Non-pigmented ciliary epithelial cell (primary cell): ENCODE measurements around the gene SPATS2.

Experiments
- DNase-seq: peaks from one replicate; pipeline ENCODE4 v3.0.0-alpha.2; 2010; ENCODE audit warnings: low read depth

Gene SPATS2

GRCh38 chr12:49541911-49542505 is 174.7 kb downstream of the SPATS2 start:
- no peak for DNase-seq

GRCh38 chr12:49542592-49543160 is 175.4 kb downstream of the SPATS2 start:
- no peak for DNase-seq

DNA sequence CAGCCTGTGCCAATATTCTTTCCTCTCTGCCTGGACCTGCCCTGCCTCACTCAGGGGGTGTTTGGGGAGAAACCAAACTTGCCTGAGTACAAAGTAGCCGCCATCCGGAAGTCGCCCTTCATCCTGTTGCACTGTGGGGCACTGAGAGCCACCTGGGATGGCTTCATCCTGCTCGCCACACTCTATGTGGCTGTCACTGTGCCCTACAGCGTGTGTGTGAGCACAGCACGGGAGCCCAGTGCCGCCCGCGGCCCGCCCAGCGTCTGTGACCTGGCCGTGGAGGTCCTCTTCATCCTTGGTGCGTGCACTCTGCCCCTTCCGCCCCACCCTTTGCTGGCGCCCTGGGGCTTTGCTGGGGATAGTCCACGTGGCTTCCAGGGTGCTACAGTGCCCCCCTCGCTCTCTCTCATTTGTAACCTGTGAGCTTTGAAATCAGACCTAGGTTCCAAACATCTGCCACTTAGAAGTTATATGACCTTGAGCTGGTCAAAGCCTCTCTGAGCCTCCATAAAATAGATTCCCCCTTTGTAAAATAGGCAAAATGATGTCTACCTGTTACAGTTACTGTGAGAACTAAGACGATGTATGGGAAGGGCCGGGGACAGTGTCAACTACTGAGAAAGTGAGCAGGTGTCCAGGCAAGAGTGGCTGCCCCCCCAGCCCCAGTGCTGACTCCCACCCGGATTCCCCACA is 176.1 kb downstream of the SPATS2 start:
- DNase-seq, result no peak

DNA sequence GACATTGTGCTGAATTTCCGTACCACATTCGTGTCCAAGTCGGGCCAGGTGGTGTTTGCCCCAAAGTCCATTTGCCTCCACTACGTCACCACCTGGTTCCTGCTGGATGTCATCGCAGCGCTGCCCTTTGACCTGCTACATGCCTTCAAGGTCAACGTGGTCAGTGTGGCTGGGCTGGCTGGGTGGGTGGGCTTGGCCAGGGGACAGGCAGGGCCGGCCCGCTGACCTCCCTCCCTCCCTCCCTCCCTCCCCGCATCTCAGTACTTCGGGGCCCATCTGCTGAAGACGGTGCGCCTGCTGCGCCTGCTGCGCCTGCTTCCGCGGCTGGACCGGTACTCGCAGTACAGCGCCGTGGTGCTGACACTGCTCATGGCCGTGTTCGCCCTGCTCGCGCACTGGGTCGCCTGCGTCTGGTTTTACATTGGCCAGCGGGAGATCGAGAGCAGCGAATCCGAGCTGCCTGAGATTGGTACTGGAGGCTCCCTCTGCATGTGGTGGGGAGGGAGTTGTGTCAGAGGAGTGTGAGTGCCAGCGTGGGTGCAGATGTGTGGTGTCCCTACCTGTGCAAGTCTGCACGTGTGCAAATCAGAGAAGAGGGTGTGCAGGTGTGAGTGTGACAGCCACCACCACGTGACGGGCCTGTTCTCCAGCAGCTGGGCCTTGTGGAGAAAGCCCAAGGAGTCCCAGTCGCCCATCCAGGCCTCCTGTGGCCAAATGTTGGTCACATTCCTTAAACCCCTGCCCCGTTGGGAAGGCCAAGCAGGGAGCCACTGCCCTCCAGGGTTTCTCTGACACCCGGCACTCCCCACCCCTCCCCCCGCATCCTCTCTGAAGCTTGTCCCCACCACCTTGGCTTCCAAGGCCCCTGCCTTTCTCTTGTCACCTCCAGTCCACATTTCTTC is 176.9 kb downstream of the SPATS2 start:
- DNase-seq, result no peak

DNA sequence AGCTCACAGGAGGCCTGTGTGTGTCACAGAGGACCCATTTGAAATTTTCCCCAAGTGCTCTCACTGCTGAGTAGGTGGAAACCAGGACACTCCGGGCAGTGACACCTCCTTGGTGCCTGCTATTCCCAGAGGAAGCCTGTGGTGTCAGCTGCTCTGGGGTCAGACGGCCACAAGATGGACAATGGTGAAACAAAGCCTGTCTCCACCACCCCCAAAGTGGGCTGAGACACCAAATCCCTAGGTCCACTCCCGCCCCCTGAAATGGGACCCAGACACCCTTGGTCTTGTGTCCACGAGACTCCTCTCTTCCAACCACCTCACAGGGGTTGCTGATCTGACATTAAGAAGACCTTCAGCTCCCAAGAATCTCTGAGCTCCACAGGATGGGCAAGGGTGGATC is 178.6 kb downstream of the SPATS2 start:
- no peak for DNase-seq

- no peak for DNase-seq
Measured at GRCh38 chr12:49546481-49546880, 179.2 kb downstream of the SPATS2 start.

DNA sequence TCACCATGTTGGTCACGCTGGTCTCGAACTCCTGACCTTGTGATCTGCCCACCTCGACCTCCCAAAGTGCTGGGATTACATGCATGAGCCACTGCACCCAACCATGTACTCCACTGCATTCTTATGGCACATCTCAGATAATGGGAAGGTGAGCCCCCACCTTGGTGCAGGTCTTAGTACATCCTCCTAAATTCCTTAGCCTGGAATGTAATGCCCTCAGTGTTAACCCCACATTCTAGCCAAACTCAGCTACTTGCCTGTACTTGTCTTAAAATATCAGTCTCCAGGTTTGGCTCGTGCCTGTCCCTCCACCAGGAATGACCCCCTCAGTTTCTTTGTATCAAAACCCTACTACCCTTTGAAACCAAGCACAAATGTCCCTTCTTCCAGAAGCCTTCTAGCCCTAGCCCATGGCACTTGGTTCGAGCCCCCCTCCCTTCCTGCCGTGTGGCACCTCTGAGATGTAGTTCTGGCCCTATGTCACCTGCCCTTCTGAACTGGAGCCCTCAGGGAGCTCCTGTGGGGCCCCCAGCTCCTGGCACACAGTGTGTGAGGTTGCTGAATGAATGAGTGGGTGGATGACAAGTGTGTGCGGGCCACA is 179.9 kb downstream of the SPATS2 start:
- DNase-seq, result no peak

GRCh38 chr12:49548481-49548821 is 181.2 kb downstream of the SPATS2 start:
- no peak for DNase-seq

DNA sequence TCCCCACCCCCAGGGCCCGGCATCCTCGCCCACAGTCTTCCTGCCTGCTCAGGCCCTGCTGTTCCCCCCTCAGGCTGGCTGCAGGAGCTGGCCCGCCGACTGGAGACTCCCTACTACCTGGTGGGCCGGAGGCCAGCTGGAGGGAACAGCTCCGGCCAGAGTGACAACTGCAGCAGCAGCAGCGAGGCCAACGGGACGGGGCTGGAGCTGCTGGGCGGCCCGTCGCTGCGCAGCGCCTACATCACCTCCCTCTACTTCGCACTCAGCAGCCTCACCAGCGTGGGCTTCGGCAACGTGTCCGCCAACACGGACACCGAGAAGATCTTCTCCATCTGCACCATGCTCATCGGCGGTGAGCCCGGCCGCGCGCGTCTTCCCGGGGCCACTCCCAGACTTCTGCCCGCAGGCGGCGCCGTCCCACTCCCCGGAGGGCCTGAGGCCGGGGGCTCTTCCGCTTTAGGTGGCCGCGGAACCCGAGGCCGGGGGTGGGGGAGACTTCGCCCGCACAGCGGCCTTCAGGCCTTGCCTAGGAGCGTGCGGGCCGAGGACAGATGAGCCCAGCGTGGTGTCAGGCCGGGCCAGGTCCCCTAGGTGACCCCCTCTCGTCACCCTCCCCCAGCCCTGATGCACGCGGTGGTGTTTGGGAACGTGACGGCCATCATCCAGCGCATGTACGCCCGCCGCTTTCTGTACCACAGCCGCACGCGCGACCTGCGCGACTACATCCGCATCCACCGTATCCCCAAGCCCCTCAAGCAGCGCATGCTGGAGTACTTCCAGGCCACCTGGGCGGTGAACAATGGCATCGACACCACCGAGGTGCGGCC is 181.8 kb downstream of the SPATS2 start:
- DNase-seq, result no peak

- no peak for DNase-seq
Measured at GRCh38 chr12:49549735-49550692, 182.8 kb downstream of the SPATS2 start.

GRCh38 chr12:49550693-49551252 is 183.5 kb downstream of the SPATS2 start:
- DNase-seq, result no peak

DNA sequence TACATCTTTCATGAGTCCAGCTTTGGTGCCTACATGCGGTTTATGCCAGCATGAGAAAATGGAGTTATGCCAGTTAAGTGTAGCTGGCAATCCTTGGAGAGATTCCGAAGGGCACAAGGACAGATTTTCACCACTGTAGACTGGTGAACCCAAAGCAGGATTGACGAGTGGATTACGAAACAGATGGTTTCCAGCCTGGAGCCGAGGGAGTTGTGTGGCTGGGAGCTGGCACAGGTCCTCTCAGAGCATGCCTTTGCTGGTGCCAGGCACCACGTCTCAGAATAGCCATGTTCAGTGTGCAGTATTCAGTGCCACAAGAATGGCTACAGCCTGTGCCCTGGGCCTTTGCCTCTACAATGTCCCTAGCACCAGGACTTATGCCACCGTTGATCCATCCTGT is 184.8 kb downstream of the SPATS2 start:
- no peak for DNase-seq

DNA sequence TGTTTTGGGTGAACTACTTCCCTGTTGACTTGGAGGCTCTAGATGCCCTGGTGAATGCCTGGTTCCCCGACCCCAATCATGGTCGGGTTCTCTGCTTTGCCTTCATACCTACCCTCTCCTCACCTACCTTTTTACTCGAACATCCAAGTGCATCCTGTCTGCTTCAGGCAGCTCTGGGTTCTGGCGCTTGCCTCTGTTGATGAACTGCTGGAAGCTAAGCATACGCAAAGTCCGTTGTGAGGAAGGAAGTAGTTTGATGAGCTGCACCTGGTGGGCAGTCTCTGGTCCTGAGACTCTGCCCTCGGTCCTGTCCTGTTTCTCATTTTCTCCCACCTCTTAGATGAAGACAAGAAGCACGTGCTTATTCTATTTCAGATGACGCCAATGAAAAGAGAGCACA is 185.2 kb downstream of the SPATS2 start:
- no peak for DNase-seq

GRCh38 chr12:49552899-49553298 is 185.6 kb downstream of the SPATS2 start:
- DNase-seq, result no peak

DNA sequence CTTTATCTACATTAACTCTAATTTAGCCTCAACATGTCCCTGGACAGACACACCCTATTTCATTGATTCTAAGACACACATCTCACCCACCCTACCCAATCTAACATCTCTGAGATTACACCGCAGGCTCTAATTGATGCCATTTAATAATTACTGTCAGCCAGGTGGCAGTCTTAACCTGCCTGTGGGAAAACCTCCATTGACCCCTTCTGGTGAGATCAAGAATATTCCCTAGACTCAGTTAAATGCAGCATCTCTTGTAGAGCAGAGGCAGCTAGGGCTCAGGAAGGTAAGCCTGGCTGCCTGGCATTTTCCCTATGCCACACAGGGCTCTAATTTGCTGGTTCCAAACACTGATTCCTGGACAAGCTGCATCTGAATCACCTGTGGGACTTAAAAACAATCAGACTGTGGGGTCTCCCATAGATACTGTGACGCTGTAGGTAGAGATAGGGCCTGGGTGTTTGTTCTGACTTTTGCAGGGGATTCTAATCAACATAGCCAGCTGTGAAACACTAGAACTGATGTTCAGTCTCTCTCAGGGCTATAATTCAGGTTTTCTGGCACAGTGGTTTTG is 186.3 kb downstream of the SPATS2 start:
- DNase-seq, result no peak

GRCh38 chr12:49554266-49554665 is 187.0 kb downstream of the SPATS2 start:
- no peak for DNase-seq

DNA sequence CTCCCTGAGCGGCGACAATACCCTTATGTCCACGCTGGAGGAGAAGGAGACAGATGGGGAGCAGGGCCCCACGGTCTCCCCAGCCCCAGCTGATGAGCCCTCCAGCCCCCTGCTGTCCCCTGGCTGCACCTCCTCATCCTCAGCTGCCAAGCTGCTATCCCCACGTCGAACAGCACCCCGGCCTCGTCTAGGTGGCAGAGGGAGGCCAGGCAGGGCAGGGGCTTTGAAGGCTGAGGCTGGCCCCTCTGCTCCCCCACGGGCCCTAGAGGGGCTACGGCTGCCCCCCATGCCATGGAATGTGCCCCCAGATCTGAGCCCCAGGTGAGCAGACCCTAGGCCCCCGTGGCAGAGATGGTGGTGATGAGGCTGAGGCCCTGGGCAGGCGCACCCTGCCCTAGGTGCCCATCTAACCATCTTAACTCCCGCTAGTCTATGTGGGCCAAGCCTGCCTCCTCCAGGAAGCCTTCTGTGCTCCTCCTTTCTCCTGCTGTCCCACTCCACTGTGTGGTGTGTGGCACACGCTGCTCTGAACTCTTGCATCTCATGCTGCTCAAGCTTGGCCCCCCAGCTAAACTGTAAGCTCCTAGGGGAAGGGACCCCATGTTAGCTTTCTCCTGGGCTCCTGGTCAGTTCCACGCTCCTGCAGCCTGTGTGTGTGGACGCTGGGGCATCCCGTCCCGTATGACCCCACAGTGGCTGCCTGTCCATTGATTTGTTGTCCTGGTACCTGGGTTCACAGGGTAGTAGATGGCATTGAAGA is 188.5 kb downstream of the SPATS2 start:
- DNase-seq, result no peak

DNA sequence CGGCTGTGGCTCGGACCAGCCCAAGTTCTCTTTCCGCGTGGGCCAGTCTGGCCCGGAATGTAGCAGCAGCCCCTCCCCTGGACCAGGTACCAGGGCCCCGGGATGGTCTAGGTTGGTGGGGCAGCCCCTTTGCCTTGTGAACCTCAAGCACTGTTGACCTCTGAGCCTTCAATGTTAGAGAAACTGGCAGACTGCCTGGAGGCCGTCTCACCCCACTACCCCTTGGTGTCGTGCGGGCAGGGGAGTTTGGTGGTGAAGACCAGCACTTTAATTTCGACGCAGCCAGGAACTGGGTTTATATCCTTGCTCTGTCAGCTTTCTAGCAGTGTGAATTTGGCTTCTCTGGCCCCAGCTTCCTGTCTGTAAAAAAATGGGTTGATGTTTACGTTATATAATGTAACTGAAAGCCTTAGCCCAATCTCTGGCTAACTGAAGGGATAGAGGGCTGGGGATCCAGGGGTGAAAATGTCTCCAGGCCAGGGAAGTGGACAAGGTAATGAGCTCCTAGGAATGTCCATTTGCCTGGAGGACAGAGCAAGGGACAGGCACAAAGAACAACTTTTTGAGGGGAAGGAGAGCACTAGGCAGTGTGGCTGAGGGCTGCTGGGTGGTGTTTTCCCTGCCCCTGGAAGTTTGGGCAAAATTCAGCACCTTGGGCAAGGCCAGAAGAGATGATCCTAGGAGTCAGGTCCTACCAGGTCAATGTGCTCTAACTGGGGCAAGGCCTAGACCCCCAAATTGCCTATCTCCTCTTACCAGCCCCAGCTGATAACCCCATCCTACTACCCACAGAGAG is 189.3 kb downstream of the SPATS2 start:
- no peak for DNase-seq
